Endothelial cell (in vitro differentiated cells): ENCODE results near the gene SPDYE3. TPM values are rescaled to one million over a fixed set of nuclear protein-coding genes. Genes with fewer than 3 reads are reported as not detected.
A peak's percentile ranks its signal among the peaks of the same experiment; 100 is the strongest.
"Not testable (repeated sequence)": the region's sequence is repeated elsewhere in the genome, so short reads cannot be mapped to it uniquely, and the experiment has no call there.

Experiments used
- DNase-seq: peaks from one replicate; pipeline ENCODE4 v3.0.0; 2021; ENCODE audit warnings: low spot score
- H3K27ac Mint-ChIP-seq: one replicate; pipeline ENCODE4 v1.8.0; 2021; ENCODE audit warnings: mixed read lengths, inconsistent platforms; ENCODE audit not compliant: unreplicated experiment
- H3K27me3 Mint-ChIP-seq: one replicate; pipeline ENCODE4 v1.8.0; 2021; ENCODE audit warnings: mild to moderate bottlenecking, moderate library complexity, mixed read lengths, inconsistent platforms; ENCODE audit not compliant: unreplicated experiment
- H3K36me3 Mint-ChIP-seq: one replicate; pipeline ENCODE4 v1.8.0; 2021; ENCODE audit warnings: mild to moderate bottlenecking, low read depth, mixed read lengths, inconsistent platforms; ENCODE audit not compliant: unreplicated experiment
- H3K4me1 Mint-ChIP-seq: one replicate; pipeline ENCODE4 v1.8.0; 2021; ENCODE audit warnings: mild to moderate bottlenecking, mixed read lengths, inconsistent platforms; ENCODE audit not compliant: unreplicated experiment
- H3K4me3 Mint-ChIP-seq: one replicate; pipeline ENCODE4 v1.8.0; 2021; ENCODE audit warnings: mild to moderate bottlenecking, mixed read lengths, inconsistent platforms; ENCODE audit not compliant: unreplicated experiment
- H3K9me3 Mint-ChIP-seq: one replicate; pipeline ENCODE4 v1.8.0; 2021; ENCODE audit warnings: mixed read lengths, inconsistent platforms; ENCODE audit not compliant: unreplicated experiment
- CTCF ChIP-seq: fragments of 200-600 bp; sonication (generic); IDR thresholded peaks from one replicate; pipeline ENCODE4 v1.5.0; 2021; ENCODE audit warnings: antibody characterized with exemption; ENCODE audit not compliant: unreplicated experiment
- long read RNA-seq: library from polyadenylated mRNA; unstranded; transcript quantifications from one replicate; pipeline ENCODE4 v2.0.0, GENCODE V29; 2020; ENCODE audit not compliant: unreplicated experiment
- total RNA-seq: library from RNA; stranded (reverse); fragmentation: NEBNext Ultra II Directional; extraction: Animal tissue kit (Norgen Biotek cat#: 25700); gene quantifications from one replicate; pipeline ENCODE4 v1.2.1, GENCODE V29; 2021; ENCODE audit not compliant: unreplicated experiment

The SPDYE3 gene
- total RNA-seq = not detected
- long read RNA-seq = 0 reads

- not testable (repeated sequence) for H3K36me3 Mint-ChIP-seq, DNase-seq, H3K4me1 Mint-ChIP-seq, H3K27me3 Mint-ChIP-seq, H3K4me3 Mint-ChIP-seq, H3K9me3 Mint-ChIP-seq
- peak within 1 kb of the TSS; percentile 84 for H3K27ac Mint-ChIP-seq
Measured at GRCh38 chr7:100307402-100307801, at the start of gene SPDYE3. Gene SPDYE3, plus strand, starts transcription at chr7:100307702. Its CDS starts 184 bp downstream, at chr7:100307886.

- DNase-seq, H3K27ac Mint-ChIP-seq, H3K4me3 Mint-ChIP-seq, H3K9me3 Mint-ChIP-seq, H3K4me1 Mint-ChIP-seq, H3K36me3 Mint-ChIP-seq, H3K27me3 Mint-ChIP-seq: not testable (repeated sequence)
Measured at GRCh38 chr7:100259984-100260383, 47.5 kb upstream of the SPDYE3 start.

GRCh38 chr7:100262896-100263295, 44.6 kb upstream of the SPDYE3 start:
- H3K36me3 Mint-ChIP-seq, H3K27me3 Mint-ChIP-seq, H3K4me3 Mint-ChIP-seq, H3K27ac Mint-ChIP-seq, H3K9me3 Mint-ChIP-seq, DNase-seq: not testable (repeated sequence)
- H3K4me1 Mint-ChIP-seq = peaks cover 18% of the 10 kb centered on the region

GRCh38 chr7:100264223-100264622, 43.3 kb upstream of the SPDYE3 start:
- Mint-ChIP-seq H3K4me1 (peaks cover 26% of the 10 kb centered on the region), H3K4me3 (peak overlapping the region; percentile 26)
- DNase-seq, H3K27ac Mint-ChIP-seq, H3K36me3 Mint-ChIP-seq, H3K9me3 Mint-ChIP-seq, H3K27me3 Mint-ChIP-seq: not testable (repeated sequence)

- DNase-seq, H3K4me3 Mint-ChIP-seq, H3K36me3 Mint-ChIP-seq, H3K27ac Mint-ChIP-seq, H3K9me3 Mint-ChIP-seq, H3K27me3 Mint-ChIP-seq: not testable (repeated sequence)
- peaks cover 26% of the 10 kb centered on the region for H3K4me1 Mint-ChIP-seq
Measured at GRCh38 chr7:100264669-100265165, 42.8 kb upstream of the SPDYE3 start.

GRCh38 chr7:100265851-100266250, 41.7 kb upstream of the SPDYE3 start:
- H3K27ac Mint-ChIP-seq, H3K36me3 Mint-ChIP-seq, DNase-seq, H3K9me3 Mint-ChIP-seq, H3K27me3 Mint-ChIP-seq, H3K4me3 Mint-ChIP-seq: not testable (repeated sequence)
- peaks cover 29% of the 10 kb centered on the region for H3K4me1 Mint-ChIP-seq

GRCh38 chr7:100266576-100267354, 40.7 kb upstream of the SPDYE3 start:
- H3K4me1 Mint-ChIP-seq = peaks cover 32% of the 10 kb centered on the region
- H3K36me3 Mint-ChIP-seq = peaks cover 9% of the 10 kb centered on the region
- no peak for TF ChIP-seq CTCF
- peak overlapping the region; percentile 74 for H3K4me3 Mint-ChIP-seq
- no peaks in the 10 kb centered on the region for H3K9me3 Mint-ChIP-seq
- peak; percentile 26 for DNase-seq
- H3K27ac Mint-ChIP-seq = peak overlapping the region; percentile 81
- H3K27me3 Mint-ChIP-seq = peaks cover 6% of the 10 kb centered on the region

- Mint-ChIP-seq H3K27ac (no peak overlapping the region), H3K4me3 (no peak overlapping the region), H3K27me3 (peaks cover 6% of the 10 kb centered on the region), H3K4me1 (peaks cover 32% of the 10 kb centered on the region), H3K9me3 (no peaks in the 10 kb centered on the region), H3K36me3 (peaks cover 4% of the 10 kb centered on the region)
- DNase-seq = no peak
- TF ChIP-seq CTCF = no peak
Measured at GRCh38 chr7:100267648-100268047, 39.9 kb upstream of the SPDYE3 start.

- H3K4me3 Mint-ChIP-seq, H3K9me3 Mint-ChIP-seq, DNase-seq, H3K27ac Mint-ChIP-seq, H3K27me3 Mint-ChIP-seq, H3K36me3 Mint-ChIP-seq: not testable (repeated sequence)
- H3K4me1 Mint-ChIP-seq = peaks cover 32% of the 10 kb centered on the region
Measured at GRCh38 chr7:100268882-100269281, 38.6 kb upstream of the SPDYE3 start.

GRCh38 chr7:100269306-100270045, 38.0 kb upstream of the SPDYE3 start:
- not testable (repeated sequence) for H3K27ac Mint-ChIP-seq
- H3K4me1 Mint-ChIP-seq = peaks cover 29% of the 10 kb centered on the region

More at GRCh38 chr7:100269306-100270045, 38.0 kb upstream of the SPDYE3 start:
- not testable (repeated sequence) for H3K27me3 Mint-ChIP-seq, H3K36me3 Mint-ChIP-seq, H3K9me3 Mint-ChIP-seq, DNase-seq
- H3K4me3 Mint-ChIP-seq = peak overlapping the region; percentile 56
